Measurements from ENCODE around the gene CD209. TPM values are rescaled to one million over a fixed set of nuclear protein-coding genes. Genes with fewer than 3 reads are reported as not detected.
A peak's percentile ranks its signal among the peaks of the same experiment; 100 is the strongest.

The CD209 gene
- total and polyA plus RNA-seq, 3 donors from 2014 or later, result 0.55 to 5.0 (median 0.74) TPM

- TF ChIP-seq CTCF (IDR thresholded peaks at IDR 0.05) (no peak), POLR2A (IDR thresholded peaks at IDR 0.05) (no peak)
- H3K36me3 ChIP-seq (ENCODE audit: low read depth, missing control alignments), result no peaks in the 10 kb centered on the region
- H3K4me1 ChIP-seq, result peaks cover 13% of the 10 kb centered on the region
- intact Hi-C loops (cut with DNase I; ENCODE audit: low total_unique reads), result no loop called here
- DNase-seq, result no peak
- H3K9me3 ChIP-seq, result no peaks in the 10 kb centered on the region
- WGBS, 2 donors, result 32 to 40% methylated on average over 7 of the region's 7 CpGs
- no peaks in the 10 kb centered on the region for H3K27me3 ChIP-seq
- no peak overlapping the region for H3K4me3 ChIP-seq
- no peak overlapping the region for H3K27ac ChIP-seq
Observed at GRCh38 chr19:7792281-7792680, 44.9 kb upstream of the CD209 start.

GRCh38 chr19:7790416-7790815 is 43.1 kb upstream of the CD209 start:
- TF ChIP-seq POLR2A (IDR thresholded peaks at IDR 0.05) (no peak), CTCF (IDR thresholded peaks at IDR 0.05) (no peak)
- Histone ChIP-seq H3K36me3 (ENCODE audit: low read depth, missing control alignments) (no peaks in the 10 kb centered on the region), H3K9me3 (no peaks in the 10 kb centered on the region), H3K4me3 (no peak overlapping the region), H3K27me3 (no peaks in the 10 kb centered on the region), H3K27ac (no peak overlapping the region), H3K4me1 (peaks cover 13% of the 10 kb centered on the region)
- intact Hi-C loops (cut with DNase I; ENCODE audit: low total_unique reads), result no loop called here
- DNase-seq, result no peak
- 87 to 89% methylated on average over 4 to 10 of the region's 14 CpGs for WGBS, 2 donors

- no peaks in the 10 kb centered on the region for H3K27me3 ChIP-seq
- no peaks in the 10 kb centered on the region for H3K9me3 ChIP-seq
- H3K27ac ChIP-seq, result no peak overlapping the region
- TF ChIP-seq CTCF (IDR thresholded peaks at IDR 0.05) (no peak), POLR2A (IDR thresholded peaks at IDR 0.05) (no peak)
- no peak overlapping the region for H3K4me3 ChIP-seq
- WGBS, 2 donors, result 14% methylated on average over 26 of the region's 31 CpGs; no CpG with 5 or more reads in 1 of the 2 donors
- H3K36me3 ChIP-seq (ENCODE audit: low read depth, missing control alignments), result no peaks in the 10 kb centered on the region
- intact Hi-C loops (cut with DNase I; ENCODE audit: low total_unique reads), result no loop called here
- H3K4me1 ChIP-seq, result peaks cover 13% of the 10 kb centered on the region
- no peak for DNase-seq
Observed at GRCh38 chr19:7789447-7789846, 42.1 kb upstream of the CD209 start.

GRCh38 chr19:7788933-7789323 is 41.6 kb upstream of the CD209 start:
- TF ChIP-seq CTCF (IDR thresholded peaks at IDR 0.05) (no peak), POLR2A (IDR thresholded peaks at IDR 0.05) (no peak)
- Histone ChIP-seq H3K36me3 (ENCODE audit: low read depth, missing control alignments) (no peaks in the 10 kb centered on the region), H3K27ac (no peak overlapping the region), H3K4me1 (peaks cover 13% of the 10 kb centered on the region), H3K4me3 (peak overlapping the region in 1 of 2 donors; percentile 13), H3K9me3 (no peaks in the 10 kb centered on the region), H3K27me3 (no peaks in the 10 kb centered on the region)
- WGBS, 2 donors, result 2 to 4% methylated on average over 5 to 23 of the region's 23 CpGs
- DNase-seq, result no peak
- intact Hi-C loops (cut with DNase I; ENCODE audit: low total_unique reads), result no loop called here

- H3K4me3 ChIP-seq, result peak overlapping the region in 1 of 2 donors; percentile 13
- TF ChIP-seq POLR2A (IDR thresholded peaks at IDR 0.05) (no peak), CTCF (IDR thresholded peaks at IDR 0.05) (no peak)
- no peak for DNase-seq
- WGBS, 2 donors, result 1 to 3% methylated on average over 8 to 59 of the region's 67 CpGs
- H3K27ac ChIP-seq, result no peak overlapping the region
- H3K36me3 ChIP-seq (ENCODE audit: low read depth, missing control alignments), result no peaks in the 10 kb centered on the region
- no peaks in the 10 kb centered on the region for H3K9me3 ChIP-seq
- no peaks in the 10 kb centered on the region for H3K27me3 ChIP-seq
- intact Hi-C loops (cut with DNase I; ENCODE audit: low total_unique reads), result no loop called here
- H3K4me1 ChIP-seq, result peaks cover 13% of the 10 kb centered on the region
Observed at GRCh38 chr19:7788178-7788932, 41.0 kb upstream of the CD209 start.
